Neural progenitor cell (in vitro differentiated cells): ENCODE measurements around the gene ALDH3B2. TPM values are rescaled to one million over a fixed set of nuclear protein-coding genes. Genes with fewer than 3 reads are reported as not detected.
A peak's percentile ranks its signal among the peaks of the same experiment; 100 is the strongest.

Source experiments
- DNase-seq: peaks from one replicate; pipeline ENCODE4 v3.0.0-alpha.2; 2016; ENCODE audit warnings: low spot score
- H2AFZ ChIP-seq: fragments of 200-600 bp; sonication (generic); replicated peaks from 2 replicates; pipeline ENCODE4 v1.6.1; 2016; ENCODE audit warnings: antibody characterized with exemption
- H3F3A ChIP-seq: fragments of 200-600 bp; sonication (generic); 2 replicates; pipeline ENCODE4 v1.6.1; 2016; ENCODE audit warnings: antibody characterized with exemption, low read depth
- H3K27ac ChIP-seq: fragments of 200-600 bp; sonication (generic); 2 replicates; pipeline ENCODE4 v1.5.1; 2016; ENCODE audit warnings: mild to moderate bottlenecking
- H3K27me3 ChIP-seq: fragments of 200-600 bp; sonication (generic); 2 replicates; pipeline ENCODE4 v1.6.1; 2016; ENCODE audit warnings: mild to moderate bottlenecking, moderate library complexity
- H3K36me3 ChIP-seq: fragments of 200-600 bp; sonication (generic); 2 replicates; pipeline ENCODE4 v1.5.1; 2016
- H3K4me1 ChIP-seq: fragments of 200-600 bp; sonication (generic); 2 replicates; pipeline ENCODE4 v1.6.1; 2016; ENCODE audit warnings: mixed run types
- H3K4me2 ChIP-seq: fragments of 200-600 bp; sonication (generic); 2 replicates; pipeline ENCODE4 v1.6.1; 2016
- H3K4me3 ChIP-seq: fragments of 200-600 bp; sonication (generic); 2 replicates; pipeline ENCODE4 v1.5.1; 2016
- H3K79me2 ChIP-seq: fragments of 200-600 bp; sonication (generic); 2 replicates; pipeline ENCODE4 v1.6.1; 2016; ENCODE audit warnings: low read depth
- H3K9ac ChIP-seq: fragments of 200-600 bp; sonication (generic); 2 replicates; pipeline ENCODE4 v1.6.1; 2016
- H3K9me3 ChIP-seq: fragments of 200-600 bp; sonication (generic); 2 replicates; pipeline ENCODE4 v1.5.1; 2016; ENCODE audit warnings: low read depth
- H4K20me1 ChIP-seq: fragments of 200-600 bp; sonication (generic); 2 replicates; pipeline ENCODE4 v1.6.1; 2016; ENCODE audit warnings: low read depth
- H3K27ac Mint-ChIP-seq: 3 replicates; pipeline ENCODE4 v1.8.0; 2021; ENCODE audit warnings: mixed read lengths
- H3K27me3 Mint-ChIP-seq: 2 replicates; pipeline ENCODE4 v1.8.0; 2022; ENCODE audit warnings: low read depth, mild to moderate bottlenecking, inconsistent platforms, moderate library complexity, mixed read lengths; ENCODE audit not compliant: insufficient read depth
- H3K36me3 Mint-ChIP-seq: 3 replicates; pipeline ENCODE4 v1.8.0; 2021; ENCODE audit warnings: mixed read lengths
- H3K4me1 Mint-ChIP-seq: 3 replicates; pipeline ENCODE4 v1.8.0; 2021; ENCODE audit warnings: mixed read lengths
- H3K4me3 Mint-ChIP-seq: 3 replicates; pipeline ENCODE4 v1.8.0; 2021; ENCODE audit warnings: mild to moderate bottlenecking, moderate library complexity, mixed read lengths
- H3K9me3 Mint-ChIP-seq: 3 replicates; pipeline ENCODE4 v1.8.0; 2020; ENCODE audit warnings: mixed read lengths
- EZH2 ChIP-seq: fragments of 200-600 bp; sonication (generic); IDR thresholded peaks from 2 replicates; pipeline ENCODE4 v1.6.1; 2017; ENCODE audit warnings: antibody characterized with exemption, mild to moderate bottlenecking, moderate library complexity
- EZH2phosphoT487 ChIP-seq: fragments of 200-600 bp; sonication (generic); IDR thresholded peaks from 2 replicates; pipeline ENCODE4 v1.6.1; 2017; ENCODE audit warnings: antibody characterized with exemption
- total RNA-seq: library from RNA; depleted of rRNA; stranded (reverse); fragments of >200 nt; gene quantifications from 2 replicates; pipeline ENCODE4 v1.2.3, GENCODE V29; 2015; ENCODE audit warnings: low replicate concordance
- TF ChIP-seq, protein P1 (sequence below): fragments of 200-600 bp; sonication (generic); IDR thresholded peaks from 2 replicates; pipeline ENCODE4 v1.5.1; 2017; ENCODE audit warnings: antibody characterized with exemption, mild to moderate bottlenecking

Gene ALDH3B2
- total RNA-seq, 1 donor from 2014 or later: not detected

DNA sequence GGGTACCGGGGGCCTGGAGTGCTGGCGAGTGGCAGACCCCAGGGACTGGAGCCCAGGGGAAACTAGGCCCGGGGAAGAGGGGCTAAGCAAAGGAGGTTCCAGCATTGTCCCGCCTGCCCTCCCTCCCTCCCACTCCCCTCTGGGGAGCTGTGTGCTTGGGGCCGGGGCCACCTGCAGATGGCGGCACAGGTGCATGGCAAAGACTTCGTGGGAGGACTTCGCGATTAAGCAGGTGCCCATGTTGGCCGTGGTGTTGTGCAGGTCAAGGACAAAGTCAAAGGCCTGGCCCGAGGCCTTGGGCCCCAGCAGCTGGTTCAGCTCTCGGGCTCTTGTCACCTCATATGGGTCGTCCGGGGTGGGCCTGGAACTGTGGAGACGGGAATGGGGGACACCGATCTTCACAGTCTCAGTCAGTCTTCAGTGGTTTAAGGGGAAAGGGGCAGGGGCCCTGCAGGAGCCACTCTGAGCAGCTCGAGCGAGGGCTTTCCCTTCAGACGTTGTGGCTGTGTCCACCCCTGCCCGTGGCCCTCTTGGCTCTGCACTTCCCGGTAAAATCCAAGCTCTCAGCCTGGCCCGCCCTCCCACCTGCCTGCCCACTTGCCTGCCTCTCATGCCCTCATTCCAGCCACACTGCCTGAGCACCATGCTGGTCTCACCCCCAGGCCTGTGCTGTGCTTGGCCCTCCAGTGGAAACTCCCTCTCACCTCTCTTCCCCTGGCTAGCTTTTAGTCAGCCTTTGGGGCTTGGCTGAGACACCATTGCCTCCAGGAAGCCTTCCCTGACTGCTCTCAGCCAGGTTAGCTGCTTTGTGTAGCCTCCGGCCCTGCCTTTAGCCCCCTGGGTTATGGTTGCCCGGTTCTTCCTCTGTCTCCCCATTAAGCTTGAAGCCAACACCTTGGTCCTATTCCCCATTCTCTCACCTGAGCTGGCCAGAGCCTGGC, 28.6 kb downstream of the ALDH3B2 start:
- Mint-ChIP-seq H3K9me3 (no peaks in the 10 kb centered on the region), H3K4me1 (peaks cover 11% of the 10 kb centered on the region), H3K27ac (peak overlapping the region; percentile 47), H3K36me3 (no peaks in the 10 kb centered on the region), H3K27me3 (peaks cover 17% of the 10 kb centered on the region), H3K4me3 (no peak overlapping the region)
- Histone ChIP-seq H3K4me1 (peaks cover 8% of the 10 kb centered on the region), H3K4me3 (no peak overlapping the region), H3K36me3 (no peaks in the 10 kb centered on the region), H3K9me3 (no peaks in the 10 kb centered on the region), H3K27ac (no peak overlapping the region), H4K20me1 (no peaks in the 10 kb centered on the region), H3K27me3 (peaks cover 4% of the 10 kb centered on the region), H3K79me2 (no peaks in the 10 kb centered on the region), H3K4me2 (no peak overlapping the region), H2AFZ (no peak overlapping the region), H3F3A (peaks cover 12% of the 10 kb centered on the region), H3K9ac (no peak overlapping the region)
- no peak for TF ChIP-seq EZH2
- TF ChIP-seq, protein P1, sequence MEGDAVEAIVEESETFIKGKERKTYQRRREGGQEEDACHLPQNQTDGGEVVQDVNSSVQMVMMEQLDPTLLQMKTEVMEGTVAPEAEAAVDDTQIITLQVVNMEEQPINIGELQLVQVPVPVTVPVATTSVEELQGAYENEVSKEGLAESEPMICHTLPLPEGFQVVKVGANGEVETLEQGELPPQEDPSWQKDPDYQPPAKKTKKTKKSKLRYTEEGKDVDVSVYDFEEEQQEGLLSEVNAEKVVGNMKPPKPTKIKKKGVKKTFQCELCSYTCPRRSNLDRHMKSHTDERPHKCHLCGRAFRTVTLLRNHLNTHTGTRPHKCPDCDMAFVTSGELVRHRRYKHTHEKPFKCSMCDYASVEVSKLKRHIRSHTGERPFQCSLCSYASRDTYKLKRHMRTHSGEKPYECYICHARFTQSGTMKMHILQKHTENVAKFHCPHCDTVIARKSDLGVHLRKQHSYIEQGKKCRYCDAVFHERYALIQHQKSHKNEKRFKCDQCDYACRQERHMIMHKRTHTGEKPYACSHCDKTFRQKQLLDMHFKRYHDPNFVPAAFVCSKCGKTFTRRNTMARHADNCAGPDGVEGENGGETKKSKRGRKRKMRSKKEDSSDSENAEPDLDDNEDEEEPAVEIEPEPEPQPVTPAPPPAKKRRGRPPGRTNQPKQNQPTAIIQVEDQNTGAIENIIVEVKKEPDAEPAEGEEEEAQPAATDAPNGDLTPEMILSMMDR: peak; percentile 12
- DNase-seq: no peak

DNA sequence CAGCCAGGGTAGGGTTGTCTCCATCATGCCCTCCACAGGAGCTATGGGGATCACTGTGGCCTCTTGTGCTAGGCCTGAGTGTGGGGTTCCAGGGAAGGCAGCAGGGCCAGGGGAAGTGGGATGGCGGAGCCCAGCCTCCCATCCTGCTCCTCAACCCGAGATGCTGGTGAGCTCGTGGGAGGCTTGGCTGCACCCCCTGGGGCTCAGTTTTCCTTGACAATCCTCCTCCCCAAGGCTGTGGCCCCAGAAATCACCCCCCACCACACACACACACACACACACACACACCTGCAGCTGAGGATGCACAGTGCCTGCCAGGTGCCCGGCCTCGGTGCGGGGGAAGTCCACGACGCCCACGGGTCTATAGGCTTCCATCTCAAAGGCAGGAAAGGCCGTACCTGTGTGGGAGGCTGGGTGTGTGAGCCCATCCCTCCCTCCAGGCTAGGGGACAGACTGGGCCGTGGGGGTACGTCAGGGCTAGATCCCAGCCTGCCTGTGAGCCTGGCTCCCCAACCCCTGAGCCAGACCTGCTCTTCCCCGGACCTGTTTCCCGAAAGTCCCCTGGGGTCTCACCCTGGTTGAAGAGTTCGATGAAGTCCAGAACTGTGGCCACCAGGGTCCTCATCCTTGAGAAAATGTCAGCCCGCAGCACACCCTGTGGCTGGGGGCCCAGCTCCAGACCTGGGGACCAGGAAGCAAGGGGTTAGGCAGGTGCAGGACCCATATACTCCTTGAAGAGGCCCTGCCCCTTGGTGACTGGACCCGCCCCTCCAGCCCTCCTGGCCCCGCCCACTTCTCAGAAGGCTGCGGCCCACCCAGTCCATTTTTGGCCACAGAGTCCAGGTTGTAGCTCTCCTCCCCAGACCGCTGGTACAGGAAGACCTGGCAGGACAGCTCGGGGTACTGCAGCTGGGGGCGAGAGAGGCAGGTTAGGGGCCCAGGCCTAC, 29.7 kb downstream of the ALDH3B2 start:
- no peaks in the 10 kb centered on the region for H4K20me1 ChIP-seq
- Mint-ChIP-seq H3K27ac (no peak overlapping the region), H3K4me1 (peaks cover 12% of the 10 kb centered on the region), H3K9me3 (no peaks in the 10 kb centered on the region), H3K27me3 (peaks cover 17% of the 10 kb centered on the region), H3K4me3 (no peak overlapping the region), H3K36me3 (no peaks in the 10 kb centered on the region)
- peaks cover 13% of the 10 kb centered on the region for H3K27me3 ChIP-seq
- no peak overlapping the region for H3K4me2 ChIP-seq
- no peak for DNase-seq
- H2AFZ ChIP-seq: no peak overlapping the region
- no peak overlapping the region for H3K9ac ChIP-seq
- no peaks in the 10 kb centered on the region for H3K79me2 ChIP-seq
- TF ChIP-seq, protein P1: no peak
- TF ChIP-seq EZH2 (no peak), EZH2phosphoT487 (no peak)
- no peaks in the 10 kb centered on the region for H3K36me3 ChIP-seq
- H3K9me3 ChIP-seq: no peaks in the 10 kb centered on the region
- H3F3A ChIP-seq: peaks cover 5% of the 10 kb centered on the region
- peaks cover 6% of the 10 kb centered on the region for H3K4me1 ChIP-seq
- H3K4me3 ChIP-seq: no peak overlapping the region
- H3K27ac ChIP-seq: no peak overlapping the region

DNA sequence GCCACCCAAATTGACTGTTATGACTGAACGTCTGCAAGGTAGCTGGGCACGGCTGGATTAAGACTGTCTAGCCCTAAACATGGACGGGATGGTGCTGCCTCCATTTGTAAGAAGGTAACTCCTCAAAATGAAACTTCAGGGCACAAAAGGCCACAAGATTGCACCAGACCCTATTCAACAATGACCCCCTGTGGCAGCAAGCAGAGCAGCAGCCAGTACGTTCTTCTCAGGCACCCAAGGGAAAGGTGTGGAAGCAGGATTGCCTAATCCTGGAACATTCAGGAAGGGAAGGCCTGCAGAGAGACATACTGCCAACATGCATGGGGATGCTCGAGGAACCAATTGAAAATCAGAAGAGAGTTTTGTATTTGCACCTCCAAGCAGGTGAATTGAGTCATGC, 30.4 kb downstream of the ALDH3B2 start:
- peaks cover 20% of the 10 kb centered on the region for H3K27me3 Mint-ChIP-seq
- Histone ChIP-seq H3F3A (peaks cover 5% of the 10 kb centered on the region), H3K36me3 (no peaks in the 10 kb centered on the region), H4K20me1 (no peaks in the 10 kb centered on the region), H3K27ac (no peak overlapping the region), H3K27me3 (peaks cover 19% of the 10 kb centered on the region), H3K79me2 (no peaks in the 10 kb centered on the region), H3K4me2 (no peak overlapping the region), H3K4me1 (peaks cover 6% of the 10 kb centered on the region), H3K9ac (no peak overlapping the region), H3K9me3 (no peaks in the 10 kb centered on the region), H3K4me3 (no peak overlapping the region), H2AFZ (no peak overlapping the region)
- peak overlapping the region; percentile 46 for H3K27ac Mint-ChIP-seq
- H3K4me1 Mint-ChIP-seq: peaks cover 7% of the 10 kb centered on the region
- no peaks in the 10 kb centered on the region for H3K9me3 Mint-ChIP-seq
- peak; percentile 55 for DNase-seq
- H3K36me3 Mint-ChIP-seq: no peaks in the 10 kb centered on the region
- H3K4me3 Mint-ChIP-seq: no peak overlapping the region
- TF ChIP-seq, protein P1: peak; percentile 48
- no peak for TF ChIP-seq EZH2phosphoT487
